GM18519 (cell line): ENCODE data around the gene NATD1.
"Not testable (repeated sequence)": the region's sequence is repeated elsewhere in the genome, so short reads cannot be mapped to it uniquely, and the experiment has no call there.

ENCODE experiments used
- ATAC-seq: cut with Tn5 transposase; IDR thresholded peaks from one replicate; pipeline ENCODE4 v1.9.1; 2021; ENCODE audit warnings: mild to moderate bottlenecking, moderate library complexity; ENCODE audit not compliant: unreplicated experiment, low FRiP score

Gene NATD1

DNA sequence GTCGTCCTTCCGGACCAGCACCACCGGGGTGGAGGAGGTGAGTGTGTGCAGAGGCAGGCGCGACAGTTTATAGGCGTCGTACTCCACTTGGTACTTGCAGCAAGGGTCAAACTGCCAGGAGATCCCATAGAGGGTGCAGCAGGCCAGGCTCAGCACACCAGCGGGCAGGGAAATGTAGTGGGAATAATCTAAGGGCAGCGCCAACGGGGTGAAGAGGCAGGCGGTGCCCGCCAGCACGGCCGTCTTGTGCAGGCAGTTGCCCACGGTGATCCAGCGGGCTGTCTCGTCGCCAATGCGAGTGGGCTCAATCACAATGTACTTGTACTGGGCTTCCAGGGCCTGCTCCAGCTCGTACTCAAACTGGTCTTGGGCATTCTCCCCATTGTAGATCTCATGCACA lies 54.8 kb downstream of the NATD1 start:
- no peak for ATAC-seq

DNA sequence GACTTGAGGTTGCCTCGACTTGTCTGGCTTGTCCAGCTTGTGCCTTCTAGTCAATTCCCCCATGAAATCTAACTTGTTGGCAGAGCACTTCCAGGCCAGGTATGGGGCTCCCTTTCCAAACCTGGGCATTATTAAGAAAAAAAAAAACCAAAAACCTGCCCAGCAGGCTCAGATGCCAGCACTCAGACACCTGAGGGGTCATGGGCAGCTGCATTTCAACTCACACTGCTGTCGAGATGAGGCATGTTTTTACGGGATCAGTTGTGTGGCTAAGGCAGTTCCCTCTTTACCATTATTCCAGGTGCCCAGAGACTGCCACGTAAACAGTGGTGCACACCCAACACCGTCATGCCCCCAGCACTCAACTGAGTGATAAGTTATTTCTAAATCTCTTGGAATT lies 57.1 kb downstream of the NATD1 start:
- ATAC-seq = no peak

DNA sequence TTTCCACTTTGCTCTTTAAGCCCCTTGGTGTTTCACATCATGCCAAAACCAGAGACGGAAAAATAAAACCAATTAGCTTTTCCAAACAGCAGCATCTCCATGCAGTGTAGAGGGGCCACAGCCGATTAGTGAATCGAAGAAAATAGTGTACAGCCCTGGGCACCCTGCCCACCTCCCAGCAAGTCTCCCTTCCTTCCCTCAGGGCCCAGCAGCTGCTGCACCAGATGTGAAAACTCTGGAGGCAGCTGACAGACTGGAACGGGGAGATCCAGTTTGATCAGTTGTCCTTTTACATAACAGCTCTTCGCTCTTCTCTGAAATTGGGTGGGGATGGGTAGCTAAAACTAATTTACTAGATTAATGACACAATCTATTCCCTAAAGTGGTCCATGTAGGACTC lies 58.5 kb downstream of the NATD1 start:
- no peak for ATAC-seq

DNA sequence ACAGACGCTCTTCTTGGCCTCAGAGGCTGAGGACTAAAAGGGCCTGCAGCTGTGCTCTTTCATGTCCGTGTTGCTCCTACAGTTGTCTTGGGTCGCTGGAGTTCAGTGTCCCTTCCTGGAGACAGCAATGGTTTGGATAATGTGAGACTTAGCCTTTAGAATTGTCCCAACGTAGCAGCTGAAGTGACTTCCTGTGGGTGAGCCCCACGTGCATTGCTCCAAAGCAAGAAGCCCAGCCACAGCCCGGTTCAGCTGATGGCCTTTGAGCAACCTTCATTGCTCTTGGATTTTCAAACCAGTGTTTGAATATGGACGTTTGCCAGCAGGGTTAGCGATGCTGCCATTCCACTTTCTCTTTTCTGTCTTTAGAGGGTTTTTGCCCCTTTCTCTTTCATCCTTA lies 59.0 kb downstream of the NATD1 start:
- no peak for ATAC-seq

DNA sequence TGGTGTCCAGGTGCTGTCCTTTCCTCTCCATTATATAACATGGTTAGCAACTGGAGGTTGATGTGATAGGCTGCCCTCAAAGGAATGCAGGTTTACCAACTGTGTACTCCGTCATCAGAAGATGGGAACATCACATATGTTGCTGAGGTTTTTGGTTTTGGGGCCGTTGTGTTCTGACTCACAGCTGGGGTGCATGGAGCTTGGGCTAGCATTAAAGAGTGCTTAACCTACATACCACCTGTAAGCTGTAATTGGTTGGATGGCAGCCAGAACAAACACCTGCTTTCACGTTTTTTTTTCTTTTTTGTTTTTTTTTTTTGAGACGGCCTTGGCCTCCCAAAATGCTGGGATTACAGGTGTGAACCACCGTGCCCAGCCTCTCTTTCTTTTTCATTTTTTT lies 60.2 kb downstream of the NATD1 start:
- no peak for ATAC-seq

DNA sequence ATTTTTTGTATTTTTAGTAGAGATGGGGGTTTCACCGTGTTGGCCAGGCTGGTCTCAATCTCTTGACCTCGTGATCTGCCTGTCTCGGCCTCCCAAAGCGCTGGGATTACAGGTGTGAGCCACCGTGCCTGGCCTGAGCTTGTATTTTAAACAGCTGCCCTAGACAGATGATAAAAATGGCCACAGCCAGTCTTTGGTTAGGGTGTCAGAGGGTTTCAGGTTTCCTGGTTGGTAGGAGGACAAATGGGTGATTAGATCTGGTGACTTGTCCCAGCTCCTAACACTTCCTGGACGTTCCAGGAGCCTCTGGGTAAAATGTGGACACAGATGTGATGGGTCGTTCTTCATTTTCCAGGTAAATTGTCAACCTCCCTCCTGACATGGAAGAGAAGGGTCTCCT lies 60.8 kb downstream of the NATD1 start:
- not testable (repeated sequence) for ATAC-seq

DNA sequence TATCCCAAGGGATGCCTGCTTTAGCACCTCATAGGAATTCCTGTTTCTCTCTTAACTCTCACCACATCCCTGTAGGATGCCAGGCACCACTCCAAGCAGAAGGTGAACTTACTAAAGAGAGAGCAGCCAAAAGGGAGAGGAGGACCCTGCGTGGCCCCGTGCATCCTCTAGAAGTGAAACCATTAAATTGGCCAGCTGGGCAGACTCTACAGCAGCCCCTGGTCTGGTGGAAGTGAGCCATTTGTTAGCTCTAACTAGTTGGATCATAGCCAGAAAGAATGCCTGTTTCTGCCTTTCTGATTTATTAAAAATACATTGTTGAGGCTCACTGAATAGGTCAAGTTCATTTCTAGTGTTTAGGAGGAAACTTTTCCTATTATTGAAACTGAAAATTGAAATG lies 61.5 kb downstream of the NATD1 start:
- no peak for ATAC-seq

DNA sequence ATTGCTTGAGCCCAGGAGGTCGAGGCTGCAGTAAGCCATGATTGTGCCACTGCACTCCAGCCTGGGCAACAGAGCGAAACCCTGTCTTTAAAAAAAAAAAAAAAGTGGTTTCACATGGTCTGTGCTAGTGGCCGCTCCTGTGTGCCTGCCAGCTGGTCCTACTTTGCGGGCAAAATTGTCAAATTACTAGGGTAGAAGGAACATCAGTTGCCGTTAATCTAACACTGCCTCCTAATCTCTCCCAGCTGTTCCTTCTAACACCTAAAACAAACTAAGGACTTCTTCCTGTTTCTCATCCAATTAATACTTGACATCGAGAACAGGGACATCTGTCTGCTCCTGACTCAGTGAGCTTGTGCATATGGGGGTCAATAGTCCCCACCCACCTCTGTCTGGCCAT lies 63.1 kb downstream of the NATD1 start:
- ATAC-seq = no peak

DNA sequence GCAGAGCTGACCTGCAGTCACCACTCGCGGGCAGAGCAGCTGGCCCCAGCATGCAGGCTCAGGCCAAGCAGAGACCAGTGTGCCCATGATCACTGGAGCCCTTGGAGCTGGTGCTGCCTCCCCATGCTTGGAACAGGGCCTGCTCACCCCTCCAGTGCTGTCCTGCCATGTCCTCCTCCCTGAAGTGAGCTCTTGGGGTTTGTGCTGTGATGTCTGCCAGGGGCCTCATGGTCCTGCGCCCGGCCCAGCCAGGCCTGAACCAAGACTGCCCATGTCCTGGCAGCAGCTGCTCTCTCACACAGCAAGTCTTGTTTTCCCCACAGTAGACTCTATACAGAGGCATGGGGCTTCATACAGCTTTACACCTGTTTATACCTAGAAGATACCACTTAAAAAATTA lies 63.8 kb downstream of the NATD1 start:
- no peak for ATAC-seq
